HepG2 (cell line): ENCODE results near the gene BSN. TPM values are rescaled to one million over a fixed set of nuclear protein-coding genes. Genes with fewer than 3 reads are reported as not detected.

Experiments
- ATAC-seq: fragments of 200-7000 bp; cut with Tn5 transposase; 3 replicates; pipeline ENCODE4 v1.9.1; 2020; ENCODE audit warnings: mild to moderate bottlenecking, moderate library complexity
- BruUV-seq: library from RNA; stranded (reverse); fragments of 400-500 nt; replicated peaks from 2 replicates; lab custom pipeline; 2021; lab: Mats Ljungman, UMichigan
- CTCF ChIA-PET: fragments of 300-600 bp; formaldehyde crosslinking; extraction: SDS; loops from one replicate; lab custom pipeline; 2021; ENCODE audit warnings: low total read pairs, inconsistent platforms, low intra/inter-chr PET ratio; lab: Yijun Ruan, JAX
- POLR2A ChIA-PET: fragments of 350-600 bp; sonication (Branson Sonifier 250); formaldehyde crosslinking; loops from one replicate; lab custom pipeline; 2020; ENCODE audit warnings: antibody characterized with exemption, inconsistent platforms; lab: Yijun Ruan, JAX
- DNase-seq: peaks from one replicate; pipeline ENCODE4 v3.0.0-alpha.2; 2015; ENCODE audit warnings: low spot score
- FAIRE-seq: peaks from 3 replicates; lab custom pipeline; 2011; peaks lifted over from hg19 to GRCh38; lab: Jason Lieb, UNC
- H2AFZ ChIP-seq: one replicate; pipeline ENCODE4 v1.6.1; 2011; ENCODE audit warnings: low read length, inconsistent platforms
- H3K27ac ChIP-seq: fragments of 300-600 bp; 3 replicates; pipeline ENCODE4 v1.8.0; 2011; ENCODE audit warnings: mixed run types, mild to moderate bottlenecking, mixed read lengths, low read length, inconsistent platforms; ENCODE audit not compliant: insufficient read depth; ENCODE audit errors: extremely low read length
- H3K27me3 ChIP-seq, 2 experiments: fragments of 200-600 bp in 1 of 2; 2 replicates in 1 of 2; 3 replicates in 1 of 2; pipeline versions ENCODE4 v1.6.0 to v1.8.0; 2011; ENCODE audit warnings: low read length in 2 of 2, mild to moderate bottlenecking in 2 of 2, moderate library complexity in 2 of 2, inconsistent platforms in 1 of 2; ENCODE audit not compliant: insufficient read depth in 2 of 2, control insufficient read depth in 1 of 2
- H3K36me3 ChIP-seq, 2 experiments: fragments of 200-600 bp in 1 of 2; replicated peaks in 1 of 2; 2 replicates in 1 of 2; 3 replicates in 1 of 2; pipeline versions ENCODE4 v1.5.1 to v1.8.0; 2011; ENCODE audit warnings: low read length in 2 of 2, inconsistent platforms in 1 of 2; ENCODE audit not compliant: insufficient read depth in 2 of 2, control insufficient read depth in 1 of 2
- H3K4me1 ChIP-seq: 2 replicates; pipeline ENCODE4 v1.5.1; 2012; ENCODE audit warnings: low read length, inconsistent platforms; ENCODE audit not compliant: insufficient read depth
- H3K4me2 ChIP-seq: 2 replicates; pipeline ENCODE4 v1.6.0; 2011; ENCODE audit warnings: low read depth, low read length, inconsistent platforms
- H3K4me3 ChIP-seq, 3 experiments: fragments of 200-600 bp in 1 of 3; sonication (generic), shearing (Covaris generic) in 1 of 3; replicated peaks in 1 of 3; 2 replicates each; pipeline ENCODE4 v1.5.1; 2011 to 2016; ENCODE audit warnings: low read length in 3 of 3, inconsistent platforms in 2 of 3, low read depth in 2 of 3, mild to moderate bottlenecking in 2 of 3, control low read depth in 1 of 3, mixed read lengths in 1 of 3; ENCODE audit not compliant: insufficient read depth in 1 of 3
- H3K79me2 ChIP-seq: one replicate; pipeline ENCODE4 v1.6.1; 2011; ENCODE audit warnings: low read length, inconsistent platforms; ENCODE audit not compliant: insufficient read depth
- H3K9ac ChIP-seq: 2 replicates; pipeline ENCODE4 v1.6.0; 2011; ENCODE audit warnings: mild to moderate bottlenecking, low read depth, low read length, inconsistent platforms; ENCODE audit not compliant: insufficient read depth
- H3K9me3 ChIP-seq: 2 replicates; pipeline ENCODE4 v1.5.1; 2012; ENCODE audit warnings: mild to moderate bottlenecking, low read length
- H4K20me1 ChIP-seq: 2 replicates; pipeline ENCODE4 v1.6.0; 2011; ENCODE audit warnings: inconsistent platforms, mild to moderate bottlenecking, low read length, moderate library complexity; ENCODE audit not compliant: insufficient read depth
- DPF2 ChIP-seq: sonication (generic); formaldehyde crosslinking; IDR thresholded peaks from 2 replicates; pipeline ENCODE4 v1.4.0; 2020; ENCODE audit warnings: mild to moderate bottlenecking, low read depth, missing genetic modification reagents, borderline replicate concordance
- GATAD2A ChIP-seq: IDR thresholded peaks from 2 replicates; pipeline ENCODE4 v1.6.1; 2016
- KDM3A ChIP-seq: IDR thresholded peaks from 2 replicates; pipeline ENCODE4 v1.6.1; 2018; ENCODE audit warnings: low read depth, missing compliant biosample characterization
- MBD4 ChIP-seq: IDR thresholded peaks from 2 replicates; pipeline ENCODE4 v1.6.1; 2012; ENCODE audit warnings: low read length, inconsistent platforms, borderline replicate concordance
- MED13 ChIP-seq: sonication (generic); formaldehyde crosslinking; IDR thresholded peaks from 2 replicates; pipeline ENCODE4 v1.5.0; 2020; ENCODE audit warnings: missing genetic modification reagents
- NFIC ChIP-seq: IDR thresholded peaks from 2 replicates; pipeline ENCODE4 v1.6.1; 2012; ENCODE audit warnings: mild to moderate bottlenecking, low read length, inconsistent platforms
- SMYD3 ChIP-seq: sonication (generic); formaldehyde crosslinking; IDR thresholded peaks from 2 replicates; pipeline ENCODE4 v1.8.1; 2023; ENCODE audit warnings: mild to moderate bottlenecking, missing genetic modification reagents
- TBL1XR1 ChIP-seq: fragments of 150-350 bp; IDR thresholded peaks from 2 replicates; pipeline ENCODE4 v1.6.1; 2014; ENCODE audit warnings: borderline replicate concordance, low read length; ENCODE audit not compliant: partially characterized antibody
- TCF7L2 ChIP-seq: IDR thresholded peaks from 2 replicates; pipeline ENCODE4 v1.6.1; 2011; ENCODE audit warnings: mild to moderate bottlenecking, low read depth, low read length, moderate library complexity
- ZFP90 ChIP-seq: sonication (generic); formaldehyde crosslinking; IDR thresholded peaks from 2 replicates; pipeline ENCODE4 v1.8.0; 2022; ENCODE audit warnings: missing genetic modification reagents, mild to moderate bottlenecking, inconsistent platforms, borderline replicate concordance
- ZNF274 ChIP-seq: sonication (generic); formaldehyde crosslinking; IDR thresholded peaks from 2 replicates; pipeline ENCODE4 v1.5.1; 2020; ENCODE audit warnings: mild to moderate bottlenecking, missing genetic modification reagents
- ZNF331 ChIP-seq: sonication (generic); formaldehyde crosslinking; IDR thresholded peaks from 2 replicates; pipeline ENCODE4 v1.4.0; 2020; ENCODE audit warnings: missing genetic modification reagents
- ZNF354B ChIP-seq: sonication (generic); formaldehyde crosslinking; IDR thresholded peaks from 2 replicates; pipeline ENCODE4 v1.8.0; 2022; ENCODE audit warnings: mild to moderate bottlenecking, missing genetic modification reagents
- ZNF782 ChIP-seq: sonication (generic); formaldehyde crosslinking; IDR thresholded peaks from 2 replicates; pipeline ENCODE4 v1.4.0; 2020; ENCODE audit warnings: missing genetic modification reagents, mild to moderate bottlenecking, borderline replicate concordance
- ZNF883 ChIP-seq: sonication (generic); formaldehyde crosslinking; IDR thresholded peaks from 2 replicates; pipeline ENCODE4 v1.5.1; 2020; ENCODE audit warnings: mild to moderate bottlenecking, missing genetic modification reagents; ENCODE audit errors: not compliant biosample characterization
- ZZZ3 ChIP-seq: sonication (generic); formaldehyde crosslinking; IDR thresholded peaks from 2 replicates; pipeline ENCODE4 v1.4.0; 2020; ENCODE audit warnings: missing genetic modification reagents, mild to moderate bottlenecking, borderline replicate concordance
- WGBS: methylation state at CpG from one replicate; pipeline ENCODE4 v1.1.6; 2017; ENCODE audit warnings: low lambda C conversion rate; 5-methylcytosine and 5-hydroxymethylcytosine counted together
- in situ Hi-C: cut with HindIII; loops from 2 replicates; pipeline ENCODE4 v1.10.0; 2017; ENCODE audit warnings: low pct_unique_long_range_greater_than_20kb; ENCODE audit not compliant: extremely low pct_ligation_motif_present
- intact Hi-C: fragments of 100-400 bp; cut with micrococcal nuclease; formaldehyde crosslinking; loops from one replicate; pipeline ENCODE4 v1.10.0; 2022; ENCODE audit not compliant: unreplicated experiment
- polyA plus RNA-seq, 8 experiments: library from polyadenylated mRNA; depleted of rRNA in 3 of 8; stranded (reverse) in 7 of 8; unstranded in 1 of 8; fragments of >200 nt; fragmentation: Illumina TruSeq in 4 of 8; extraction: Trizol in 4 of 8; gene quantifications; 2 replicates each; pipeline versions ENCODE4 v1.2.1 to v1.2.3, GENCODE V29; 2011 to 2016; ENCODE audit warnings: low read depth in 4 of 8, missing spikeins in 1 of 8, mixed read lengths in 1 of 8; ENCODE audit not compliant: insufficient read depth in 1 of 8
- total RNA-seq, 5 experiments: library from RNA; depleted of rRNA; stranded (reverse); fragments of >200 nt; fragmentation: Illumina TruSeq; extraction: Trizol; gene quantifications; 2 replicates each; pipeline ENCODE4 v1.2.3, GENCODE V29; 2016; ENCODE audit warnings: low read depth in 1 of 5
- TF ChIP-seq, protein P1 (sequence below), 2 experiments: IDR thresholded peaks; 2 replicates each; pipeline ENCODE4 v1.6.1; 2011 to 2012; ENCODE audit warnings: low read length in 2 of 2, borderline replicate concordance in 1 of 2, low read depth in 1 of 2, mild to moderate bottlenecking in 1 of 2, moderate library complexity in 1 of 2
- TF ChIP-seq, protein P2 (sequence below): sonication (generic); formaldehyde crosslinking; IDR thresholded peaks from 2 replicates; pipeline ENCODE4 v1.8.1; 2022; ENCODE audit warnings: mild to moderate bottlenecking, missing genetic modification reagents

Gene BSN
- total and polyA plus RNA-seq, 2 of the 13 experiments (the other 11 are each of a cell fraction or from before 2014, with no cell fraction given): 0.42 to 0.86 TPM

DNA sequence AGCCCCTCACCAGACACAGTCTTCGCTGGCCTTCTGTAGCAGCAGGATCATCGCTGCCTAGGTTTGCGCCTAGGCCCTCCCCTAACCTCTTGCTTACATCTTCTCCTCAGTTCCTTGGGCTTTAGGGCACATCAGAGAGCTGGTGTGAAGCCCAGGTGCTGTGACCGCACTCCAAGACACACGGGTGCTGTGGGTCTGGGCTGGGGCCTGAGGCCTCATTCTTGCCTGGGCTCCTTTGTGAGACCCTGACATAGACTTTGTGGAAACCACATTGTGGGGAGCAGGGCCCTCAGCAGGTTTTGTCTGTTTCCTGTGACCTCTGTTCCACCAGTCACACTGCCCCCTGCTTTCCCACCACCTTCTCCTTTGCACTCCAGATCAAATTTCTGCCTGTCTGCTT, 157.2 kb downstream of the BSN start:
- 100% methylated on average over 5 of the region's 5 CpGs for WGBS
- intact Hi-C loops: no loop called here
- H3K27me3 ChIP-seq: no peaks in the 10 kb centered on the region
- H3K9me3 ChIP-seq: no peaks in the 10 kb centered on the region
- H3K79me2 ChIP-seq: no peaks in the 10 kb centered on the region
- H3K4me2 ChIP-seq: no peak overlapping the region
- DNase-seq (no peak), ATAC-seq (no peak), FAIRE-seq (no peak)
- in situ Hi-C loops: no loop called here
- H3K36me3 ChIP-seq: peaks cover 9% of the 10 kb centered on the region in 2 experiments; a peak in 4 of 5 replicates
- H2AFZ ChIP-seq: no peak overlapping the region
- no peak overlapping the region for H3K9ac ChIP-seq
- H3K4me1 ChIP-seq: peaks cover 23% of the 10 kb centered on the region
- ChIA-PET CTCF (no interaction called here), POLR2A (no interaction called here)
- H3K27ac ChIP-seq: no peak overlapping the region
- no peak overlapping the region for H3K4me3 ChIP-seq
- no TSS peak for BruUV-seq
- no peaks in the 10 kb centered on the region for H4K20me1 ChIP-seq
- TF ChIP-seq, protein P1, sequence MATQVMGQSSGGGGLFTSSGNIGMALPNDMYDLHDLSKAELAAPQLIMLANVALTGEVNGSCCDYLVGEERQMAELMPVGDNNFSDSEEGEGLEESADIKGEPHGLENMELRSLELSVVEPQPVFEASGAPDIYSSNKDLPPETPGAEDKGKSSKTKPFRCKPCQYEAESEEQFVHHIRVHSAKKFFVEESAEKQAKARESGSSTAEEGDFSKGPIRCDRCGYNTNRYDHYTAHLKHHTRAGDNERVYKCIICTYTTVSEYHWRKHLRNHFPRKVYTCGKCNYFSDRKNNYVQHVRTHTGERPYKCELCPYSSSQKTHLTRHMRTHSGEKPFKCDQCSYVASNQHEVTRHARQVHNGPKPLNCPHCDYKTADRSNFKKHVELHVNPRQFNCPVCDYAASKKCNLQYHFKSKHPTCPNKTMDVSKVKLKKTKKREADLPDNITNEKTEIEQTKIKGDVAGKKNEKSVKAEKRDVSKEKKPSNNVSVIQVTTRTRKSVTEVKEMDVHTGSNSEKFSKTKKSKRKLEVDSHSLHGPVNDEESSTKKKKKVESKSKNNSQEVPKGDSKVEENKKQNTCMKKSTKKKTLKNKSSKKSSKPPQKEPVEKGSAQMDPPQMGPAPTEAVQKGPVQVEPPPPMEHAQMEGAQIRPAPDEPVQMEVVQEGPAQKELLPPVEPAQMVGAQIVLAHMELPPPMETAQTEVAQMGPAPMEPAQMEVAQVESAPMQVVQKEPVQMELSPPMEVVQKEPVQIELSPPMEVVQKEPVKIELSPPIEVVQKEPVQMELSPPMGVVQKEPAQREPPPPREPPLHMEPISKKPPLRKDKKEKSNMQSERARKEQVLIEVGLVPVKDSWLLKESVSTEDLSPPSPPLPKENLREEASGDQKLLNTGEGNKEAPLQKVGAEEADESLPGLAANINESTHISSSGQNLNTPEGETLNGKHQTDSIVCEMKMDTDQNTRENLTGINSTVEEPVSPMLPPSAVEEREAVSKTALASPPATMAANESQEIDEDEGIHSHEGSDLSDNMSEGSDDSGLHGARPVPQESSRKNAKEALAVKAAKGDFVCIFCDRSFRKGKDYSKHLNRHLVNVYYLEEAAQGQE (IDR thresholded peaks at IDR 0.05; ENCODE audit: borderline replicate concordance in 1 of 2, low read depth in 1 of 2, low read length in 2 of 2): no peak
- TF ChIP-seq NFIC (no peak), MED13 (CRISPR knock-in tag) (no peak), TBL1XR1 (no peak), ZZZ3 (CRISPR knock-in tag) (no peak), TCF7L2 (no peak), DPF2 (CRISPR knock-in tag) (no peak), GATAD2A (CRISPR knock-in tag) (no peak), ZFP90 (CRISPR knock-in tag) (no peak), ZNF883 (CRISPR knock-in tag) (no peak), ZNF331 (CRISPR knock-in tag) (no peak), ZNF274 (CRISPR knock-in tag) (no peak), ZNF782 (no peak), ZNF354B (CRISPR knock-in tag) (no peak), SMYD3 (CRISPR knock-in tag) (no peak), KDM3A (no peak), MBD4 (no peak)
- TF ChIP-seq, protein P2, sequence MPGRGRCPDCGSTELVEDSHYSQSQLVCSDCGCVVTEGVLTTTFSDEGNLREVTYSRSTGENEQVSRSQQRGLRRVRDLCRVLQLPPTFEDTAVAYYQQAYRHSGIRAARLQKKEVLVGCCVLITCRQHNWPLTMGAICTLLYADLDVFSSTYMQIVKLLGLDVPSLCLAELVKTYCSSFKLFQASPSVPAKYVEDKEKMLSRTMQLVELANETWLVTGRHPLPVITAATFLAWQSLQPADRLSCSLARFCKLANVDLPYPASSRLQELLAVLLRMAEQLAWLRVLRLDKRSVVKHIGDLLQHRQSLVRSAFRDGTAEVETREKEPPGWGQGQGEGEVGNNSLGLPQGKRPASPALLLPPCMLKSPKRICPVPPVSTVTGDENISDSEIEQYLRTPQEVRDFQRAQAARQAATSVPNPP (CRISPR knock-in tag): no peak
